GM12878 (cell line): ENCODE measurements around the gene CDCP1. TPM values are rescaled to one million over a fixed set of nuclear protein-coding genes. Genes with fewer than 3 reads are reported as not detected.

ENCODE experiments used
- ATAC-seq: fragments of 200-7000 bp; cut with Tn5 transposase; 3 replicates; pipeline ENCODE4 v1.9.1; 2020; ENCODE audit warnings: mild to moderate bottlenecking, moderate library complexity
- BruUV-seq: library from RNA; stranded (reverse); fragments of 400-500 nt; replicated peaks from 2 replicates; lab custom pipeline; 2021; lab: Mats Ljungman, UMichigan
- CTCF ChIA-PET: fragments of 300-600 bp; sonication (Branson Sonifier 250); formaldehyde crosslinking; extraction: SDS; loops from one replicate; lab custom pipeline; 2021; ENCODE audit warnings: inconsistent platforms; lab: Yijun Ruan, JAX
- POLR2A ChIA-PET: fragments of 350-600 bp; formaldehyde crosslinking; extraction: SDS; loops from one replicate; lab custom pipeline; 2021; ENCODE audit warnings: inconsistent platforms; lab: Charles Lee
- RAD21 ChIA-PET: fragments of 300-600 bp; sonication (Branson Sonifier 250); formaldehyde crosslinking; loops from one replicate; lab custom pipeline; 2023; ENCODE audit warnings: antibody characterized with exemption; ENCODE audit not compliant: unreplicated experiment; lab: Charles Lee
- SMC1A ChIA-PET: fragments of 300-600 bp; sonication (Branson Sonifier 250); formaldehyde crosslinking; loops from one replicate; lab custom pipeline; 2023; ENCODE audit not compliant: unreplicated experiment, uncharacterized antibody; lab: Charles Lee
- DNase-seq: peaks from one replicate; pipeline ENCODE4 v3.0.0-alpha.2; 2011; ENCODE audit warnings: low read depth, low spot score
- FAIRE-seq: peaks from 3 replicates; lab custom pipeline; 2011; peaks lifted over from hg19 to GRCh38; lab: Jason Lieb, UNC
- H2AFZ ChIP-seq: 2 replicates; pipeline ENCODE4 v1.6.0; 2011; ENCODE audit warnings: low read depth, low read length, control low read depth; ENCODE audit not compliant: control insufficient read depth
- H3K27ac ChIP-seq: 2 replicates; pipeline ENCODE4 v1.5.1; 2011; ENCODE audit warnings: control low read depth; ENCODE audit not compliant: control insufficient read depth, insufficient read depth
- H3K27me3 ChIP-seq, 2 experiments: replicated peaks in 1 of 2; 2 replicates each; pipeline versions ENCODE4 v1.6.0 to v1.6.1; 2011; ENCODE audit warnings: low read length in 1 of 2; ENCODE audit not compliant: control insufficient read depth in 2 of 2, insufficient read depth in 2 of 2
- H3K36me3 ChIP-seq, 2 experiments: 2 replicates each; pipeline ENCODE4 v1.5.1; 2011; ENCODE audit warnings: low read length in 1 of 2; ENCODE audit not compliant: control insufficient read depth in 2 of 2, insufficient read depth in 2 of 2
- H3K4me1 ChIP-seq: 2 replicates; pipeline ENCODE4 v1.6.1; 2011; ENCODE audit warnings: mild to moderate bottlenecking, low read length, moderate library complexity, mixed read lengths; ENCODE audit not compliant: control insufficient read depth, insufficient read depth
- H3K4me2 ChIP-seq: 2 replicates; pipeline ENCODE4 v1.6.0; 2011; ENCODE audit warnings: control low read depth; ENCODE audit not compliant: control insufficient read depth, insufficient read depth
- H3K4me3 ChIP-seq: fragments of 200-600 bp; sonication (generic); 2 replicates; pipeline ENCODE4 v1.5.1; 2016
- H3K79me2 ChIP-seq: 2 replicates; pipeline ENCODE4 v1.6.0; 2011; ENCODE audit warnings: low read length; ENCODE audit not compliant: control insufficient read depth, insufficient read depth
- H3K9ac ChIP-seq: 2 replicates; pipeline ENCODE4 v1.8.0; 2011; ENCODE audit warnings: low read length, control low read depth, mixed read lengths; ENCODE audit not compliant: control insufficient read depth, insufficient read depth
- H3K9me3 ChIP-seq: replicated peaks from 3 replicates; pipeline ENCODE4 v1.5.1; 2011; ENCODE audit warnings: mild to moderate bottlenecking, low read length; ENCODE audit not compliant: control insufficient read depth, insufficient read depth
- H4K20me1 ChIP-seq: 2 replicates; pipeline ENCODE4 v1.6.0; 2011; ENCODE audit not compliant: control insufficient read depth, insufficient read depth
- BRCA1 ChIP-seq: IDR thresholded peaks from 2 replicates; pipeline ENCODE4 v1.6.1; 2011; ENCODE audit warnings: low read depth, low read length, improper control_type of control experiment
- ETV6 ChIP-seq, 2 experiments: fragments of 450-650 bp in 1 of 2; IDR thresholded peaks in 1 of 2; conservative IDR thresholded peaks in 1 of 2; 2 replicates each; pipeline ENCODE4 v1.6.1; 2014; ENCODE audit warnings: antibody characterized with exemption in 1 of 2, borderline replicate concordance in 1 of 2, low read depth in 1 of 2, mild to moderate bottlenecking in 1 of 2, moderate library complexity in 1 of 2
- KAT2A ChIP-seq: conservative IDR thresholded peaks from 2 replicates; pipeline ENCODE4 v1.6.1; 2011; ENCODE audit warnings: low read depth, low read length; ENCODE audit not compliant: control insufficient read depth
- NFXL1 ChIP-seq: fragments of 450-650 bp; IDR thresholded peaks from 2 replicates; pipeline ENCODE4 v1.6.1; 2017; ENCODE audit warnings: antibody characterized with exemption, mild to moderate bottlenecking, borderline replicate concordance
- NRF1 ChIP-seq: conservative IDR thresholded peaks from 2 replicates; pipeline ENCODE4 v1.6.1; 2011; ENCODE audit warnings: mild to moderate bottlenecking, low read depth, low read length, improper control_type of control experiment
- POLR2A ChIP-seq: IDR thresholded peaks from 2 replicates; pipeline ENCODE4 v1.6.1; 2011; ENCODE audit warnings: low read depth, mild to moderate bottlenecking, low read length
- WGBS: methylation state at CpG from one replicate; pipeline ENCODE4 v1.1.6; 2016; ENCODE audit warnings: low lambda C conversion rate; ENCODE audit not compliant: insufficient replicate concordance, insufficient coverage; ENCODE audit errors: missing lambda C conversion rate; 5-methylcytosine and 5-hydroxymethylcytosine counted together
- in situ Hi-C: fragments of 300-500 bp; cut with MboI; formaldehyde crosslinking; loops from 9 replicates; pipeline ENCODE4 v1.14.3; 2018; ENCODE audit warnings: mixed read lengths
- intact Hi-C: fragments of 100-400 bp; cut with micrococcal nuclease; formaldehyde crosslinking; loops from one replicate; pipeline ENCODE4 v1.14.2; 2022; ENCODE audit not compliant: unreplicated experiment
- polyA plus RNA-seq, 11 experiments: library from polyadenylated mRNA; depleted of rRNA in 4 of 11; unstranded in 6 of 11; stranded (reverse) in 5 of 11; fragments of >200 nt; fragmentation: Nextera tagmentation in 4 of 11; fragmentation: Illumina TruSeq in 1 of 11; extraction: Ambion mirVana in 4 of 11; extraction: Trizol in 1 of 11; gene quantifications; 1 replicate in 1 of 11; 2 replicates in 10 of 11; pipeline versions ENCODE4 v1.2.1 to v1.2.3, GENCODE V29; 2011 to 2016; ENCODE audit warnings: inconsistent platforms in 2 of 11, missing spikeins in 2 of 11, low read depth in 1 of 11
- total RNA-seq, 4 experiments: library from RNA; depleted of rRNA in 3 of 4; stranded (reverse); fragments of >200 nt in 3 of 4; fragmentation: Illumina TruSeq in 1 of 4; extraction: Trizol in 1 of 4; gene quantifications; 2 replicates each; pipeline versions ENCODE4 v1.2.1 to v1.2.3, GENCODE V29; 2013 to 2021
- TF ChIP-seq, protein P1 (sequence below): IDR thresholded peaks from 2 replicates; pipeline ENCODE4 v1.6.1; 2012; ENCODE audit warnings: low read depth, low read length, improper control_type of control experiment
- TF ChIP-seq, protein P2 (sequence below): fragments of 450-650 bp; IDR thresholded peaks from 2 replicates; pipeline ENCODE4 v1.6.1; 2017; ENCODE audit warnings: mild to moderate bottlenecking, low read depth, inconsistent platforms; ENCODE audit not compliant: poor library complexity, severe bottlenecking

Gene CDCP1
- total and polyA plus RNA-seq, 10 of the 15 experiments (the other 5 are each of a cell fraction or from before 2014, with no cell fraction given) = 0.35 to 2.2 (median 0.86) TPM

DNA sequence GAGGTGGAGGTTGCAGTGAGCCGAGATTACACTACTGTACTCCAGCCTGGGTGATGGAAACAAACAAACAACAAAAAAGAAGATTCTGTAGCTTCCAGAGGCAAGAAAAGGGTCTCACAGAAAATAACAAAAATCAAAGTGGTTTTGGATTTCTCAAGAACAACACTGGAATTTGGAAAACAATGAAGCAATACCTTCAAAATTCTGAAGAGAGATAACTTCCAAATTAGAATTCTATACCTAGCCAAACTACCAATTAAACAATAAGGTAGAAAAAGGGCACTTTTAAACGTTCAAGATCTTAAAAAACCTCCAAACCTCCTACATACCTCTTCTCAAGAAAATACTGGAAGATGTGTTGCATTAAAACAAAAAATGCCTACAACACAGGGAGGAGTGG, 4.9 kb upstream of the CDCP1 start (continued):
- TF ChIP-seq, protein P1, sequence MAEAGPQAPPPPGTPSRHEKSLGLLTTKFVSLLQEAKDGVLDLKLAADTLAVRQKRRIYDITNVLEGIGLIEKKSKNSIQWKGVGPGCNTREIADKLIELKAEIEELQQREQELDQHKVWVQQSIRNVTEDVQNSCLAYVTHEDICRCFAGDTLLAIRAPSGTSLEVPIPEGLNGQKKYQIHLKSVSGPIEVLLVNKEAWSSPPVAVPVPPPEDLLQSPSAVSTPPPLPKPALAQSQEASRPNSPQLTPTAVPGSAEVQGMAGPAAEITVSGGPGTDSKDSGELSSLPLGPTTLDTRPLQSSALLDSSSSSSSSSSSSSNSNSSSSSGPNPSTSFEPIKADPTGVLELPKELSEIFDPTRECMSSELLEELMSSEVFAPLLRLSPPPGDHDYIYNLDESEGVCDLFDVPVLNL = no peak
- TF ChIP-seq BRCA1 (no peak), POLR2A (no peak), NFXL1 (no peak)

DNA sequence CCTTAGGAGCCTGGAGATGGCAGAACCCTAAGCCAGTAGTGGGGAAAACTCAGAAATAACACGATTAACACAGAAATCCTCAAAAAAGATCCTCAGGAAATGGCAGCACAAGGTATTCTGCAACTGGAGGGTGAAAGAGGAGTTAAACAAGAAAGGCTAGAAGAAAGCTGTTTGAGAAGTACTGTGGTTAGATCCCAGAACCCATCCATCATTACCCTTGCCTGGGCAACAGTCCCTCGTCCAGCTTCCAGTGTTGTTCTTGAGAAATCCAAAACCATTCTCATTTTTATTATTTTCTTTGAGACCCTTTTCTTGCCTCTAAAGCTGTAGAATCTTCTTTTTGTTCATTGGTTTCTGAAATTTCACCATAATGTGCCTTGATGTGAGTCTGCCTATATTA, 2.7 kb upstream of the CDCP1 start:
- POLR2A ChIA-PET = interaction anchor here (1.4 kb wide), 1 partner anchor 13 kb away, joined by 3 read pairs; no protein-coding TSS in a partner anchor

More for the DNA sequence above, 2.7 kb upstream of the CDCP1 start:
- peaks cover 2 to 10% of the 10 kb centered on the region in 2 experiments for H3K27me3 ChIP-seq
- ATAC-seq = no peak
- RAD21 ChIA-PET = interaction anchor here (1.0 to 1.3 kb wide), 2 partner anchors 19 to 63 kb away, joined by 3 read pairs; no protein-coding TSS in a partner anchor
- no peaks in the 10 kb centered on the region; the same call in 2 of the 3 replicates for H3K9me3 ChIP-seq
- CTCF ChIA-PET = interaction anchor here (0.6 to 0.7 kb wide), 3 partner anchors 80 to 113 kb away, joined by 3 read pairs; no protein-coding TSS in a partner anchor
- FAIRE-seq = no peak
- TF ChIP-seq KAT2A (no peak), NRF1 (no peak), ETV6 (conservative IDR thresholded peaks at IDR 0.05 in 1 of 2, IDR thresholded peaks at IDR 0.05 in 1 of 2; ENCODE audit: borderline replicate concordance in 1 of 2, low read depth in 1 of 2) (no peak)
- TF ChIP-seq, protein P2, sequence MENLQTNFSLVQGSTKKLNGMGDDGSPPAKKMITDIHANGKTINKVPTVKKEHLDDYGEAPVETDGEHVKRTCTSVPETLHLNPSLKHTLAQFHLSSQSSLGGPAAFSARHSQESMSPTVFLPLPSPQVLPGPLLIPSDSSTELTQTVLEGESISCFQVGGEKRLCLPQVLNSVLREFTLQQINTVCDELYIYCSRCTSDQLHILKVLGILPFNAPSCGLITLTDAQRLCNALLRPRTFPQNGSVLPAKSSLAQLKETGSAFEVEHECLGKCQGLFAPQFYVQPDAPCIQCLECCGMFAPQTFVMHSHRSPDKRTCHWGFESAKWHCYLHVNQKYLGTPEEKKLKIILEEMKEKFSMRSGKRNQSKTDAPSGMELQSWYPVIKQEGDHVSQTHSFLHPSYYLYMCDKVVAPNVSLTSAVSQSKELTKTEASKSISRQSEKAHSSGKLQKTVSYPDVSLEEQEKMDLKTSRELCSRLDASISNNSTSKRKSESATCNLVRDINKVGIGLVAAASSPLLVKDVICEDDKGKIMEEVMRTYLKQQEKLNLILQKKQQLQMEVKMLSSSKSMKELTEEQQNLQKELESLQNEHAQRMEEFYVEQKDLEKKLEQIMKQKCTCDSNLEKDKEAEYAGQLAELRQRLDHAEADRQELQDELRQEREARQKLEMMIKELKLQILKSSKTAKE = no peak
- no peak overlapping the region for H2AFZ ChIP-seq
- no peaks in the 10 kb centered on the region for H4K20me1 ChIP-seq
- DNase-seq = no peak
- H3K36me3 ChIP-seq = no peaks in the 10 kb centered on the region
- no peak overlapping the region for H3K9ac ChIP-seq
- intact Hi-C loops = no loop called here
- H3K4me1 ChIP-seq = no peaks in the 10 kb centered on the region
- H3K4me3 ChIP-seq = no peak overlapping the region
- 5% methylated on average over 2 of the region's 2 CpGs for WGBS
- SMC1A ChIA-PET = interaction anchor here (1.0 to 1.5 kb wide), 2 partner anchors 12 to 26 kb away, joined by 5 to 7 read pairs; no protein-coding TSS in a partner anchor
- H3K4me2 ChIP-seq = no peak overlapping the region
- in situ Hi-C loops = no loop called here
- H3K27ac ChIP-seq = no peak overlapping the region
- H3K79me2 ChIP-seq = no peaks in the 10 kb centered on the region
- no TSS peak for BruUV-seq
